ENCODE measurements around the gene OSBPL10. TPM values are rescaled to one million over a fixed set of nuclear protein-coding genes. Genes with fewer than 3 reads are reported as not detected.

OSBPL10 gene
- total RNA-seq, 2 donors from 2014 or later: 23.8 to 33.6 TPM

- no peaks in the 10 kb centered on the region for H3K27me3 ChIP-seq (ENCODE audit: control insufficient read depth, insufficient read depth, low read length, poor library complexity, severe bottlenecking)
- H3K27me3 Mint-ChIP-seq (ENCODE audit: insufficient read depth): no peaks in the 10 kb centered on the region
- H3K36me3 Mint-ChIP-seq (ENCODE audit: low read depth): peaks cover 13% of the 10 kb centered on the region
- H3K27ac Mint-ChIP-seq: no peak overlapping the region
- no peak for DNase-seq
- 88 to 94% methylated on average over 5 to 6 of the region's 6 CpGs for WGBS, 2 experiments (ENCODE audit: insufficient coverage in 1 of 2, insufficient read length in 1 of 2)
- no peaks in the 10 kb centered on the region for H3K36me3 ChIP-seq (ENCODE audit: control insufficient read depth, insufficient read depth, low read length)
- H3K4me1 Mint-ChIP-seq: peaks cover 7% of the 10 kb centered on the region
- no peak for TF ChIP-seq CTCF (conservative IDR thresholded peaks at IDR 0.05)
- H3K9me3 ChIP-seq (ENCODE audit: control insufficient read depth, low read length): peaks cover 10% of the 10 kb centered on the region
- no peak overlapping the region for H3K27ac ChIP-seq (ENCODE audit: low read depth, low read length)
- H3K9ac ChIP-seq (ENCODE audit: extremely low read depth, low read length, poor library complexity, severe bottlenecking): no peak overlapping the region
- H3K4me3 ChIP-seq (ENCODE audit: low read length): no peak overlapping the region
- H3K4me1 ChIP-seq (ENCODE audit: control insufficient read depth, insufficient read depth, low read length): no peaks in the 10 kb centered on the region
- H3K9me3 Mint-ChIP-seq: peaks cover 16% of the 10 kb centered on the region
- no peak overlapping the region for H3K4me3 Mint-ChIP-seq
Measured at GRCh38 chr3:31710123-31710803, 270.8 kb downstream of the OSBPL10 start.

GRCh38 chr3:31709526-31709925 is 271.5 kb downstream of the OSBPL10 start:
- H3K9me3 Mint-ChIP-seq: peaks cover 14% of the 10 kb centered on the region
- H3K27me3 Mint-ChIP-seq (ENCODE audit: insufficient read depth): no peaks in the 10 kb centered on the region
- 95 to 96% methylated on average over 4 of the region's 4 CpGs for WGBS, 2 experiments (ENCODE audit: insufficient coverage in 1 of 2, insufficient read length in 1 of 2)
- Histone ChIP-seq H3K36me3 (ENCODE audit: control insufficient read depth, insufficient read depth, low read length) (no peaks in the 10 kb centered on the region), H3K9me3 (ENCODE audit: control insufficient read depth, low read length) (peaks cover 10% of the 10 kb centered on the region), H3K4me1 (ENCODE audit: control insufficient read depth, insufficient read depth, low read length) (no peaks in the 10 kb centered on the region), H3K27ac (ENCODE audit: low read depth, low read length) (no peak overlapping the region), H3K27me3 (ENCODE audit: control insufficient read depth, insufficient read depth, low read length, poor library complexity, severe bottlenecking) (no peaks in the 10 kb centered on the region), H3K4me3 (ENCODE audit: low read length) (no peak overlapping the region), H3K9ac (ENCODE audit: extremely low read depth, low read length, poor library complexity, severe bottlenecking) (no peak overlapping the region)
- no peak overlapping the region for H3K4me3 Mint-ChIP-seq
- no peak for DNase-seq
- H3K27ac Mint-ChIP-seq: no peak overlapping the region
- TF ChIP-seq CTCF (conservative IDR thresholded peaks at IDR 0.05): no peak
- peaks cover 14% of the 10 kb centered on the region for H3K4me1 Mint-ChIP-seq
- H3K36me3 Mint-ChIP-seq (ENCODE audit: low read depth): peaks cover 13% of the 10 kb centered on the region

- H3K36me3 ChIP-seq (ENCODE audit: control insufficient read depth, insufficient read depth, low read length): no peaks in the 10 kb centered on the region
- no peak for TF ChIP-seq CTCF (conservative IDR thresholded peaks at IDR 0.05)
- no peak overlapping the region for H3K9ac ChIP-seq (ENCODE audit: extremely low read depth, low read length, poor library complexity, severe bottlenecking)
- H3K9me3 ChIP-seq (ENCODE audit: control insufficient read depth, low read length): peaks cover 10% of the 10 kb centered on the region
- H3K27ac ChIP-seq (ENCODE audit: low read depth, low read length): no peak overlapping the region
- DNase-seq: no peak
- H3K27me3 Mint-ChIP-seq (ENCODE audit: insufficient read depth): no peaks in the 10 kb centered on the region
- H3K9me3 Mint-ChIP-seq: peaks cover 14% of the 10 kb centered on the region
- WGBS, 2 experiments (ENCODE audit: insufficient coverage in 1 of 2, insufficient read length in 1 of 2): 69 to 79% methylated on average over 7 to 9 of the region's 9 CpGs
- no peaks in the 10 kb centered on the region for H3K27me3 ChIP-seq (ENCODE audit: control insufficient read depth, insufficient read depth, low read length, poor library complexity, severe bottlenecking)
- H3K4me1 Mint-ChIP-seq: peaks cover 15% of the 10 kb centered on the region
- H3K4me3 Mint-ChIP-seq: no peak overlapping the region
- H3K4me1 ChIP-seq (ENCODE audit: control insufficient read depth, insufficient read depth, low read length): peaks cover 2% of the 10 kb centered on the region
- peaks cover 13% of the 10 kb centered on the region for H3K36me3 Mint-ChIP-seq (ENCODE audit: low read depth)
- no peak overlapping the region for H3K4me3 ChIP-seq (ENCODE audit: low read length)
- H3K27ac Mint-ChIP-seq: no peak overlapping the region
Measured at GRCh38 chr3:31709005-31709404, 272.1 kb downstream of the OSBPL10 start.
